Measurements from ENCODE around the gene SIN3A. TPM values are rescaled to one million over a fixed set of nuclear protein-coding genes. Genes with fewer than 3 reads are reported as not detected.

The SIN3A gene
- total and polyA plus RNA-seq, 2 of the 8 experiments (the other 6 are each of a cell fraction or from before 2014, with no cell fraction given), result 69.5 to 109 TPM

- no peak overlapping the region for H4K91ac ChIP-seq (replicated peaks; ENCODE audit: insufficient read length, low read length)
- H3K79me1 ChIP-seq (ENCODE audit: low read depth, low read length), result no peaks in the 10 kb centered on the region
- DNase-seq (ENCODE audit: low read depth in 1 of 2, low spot score in 2 of 2), result no peak
- H2BK12ac ChIP-seq (ENCODE audit: low read depth, low read length), result no peak overlapping the region
- no peaks in the 10 kb centered on the region for H4K20me1 ChIP-seq (replicated peaks in 1 of 2; ENCODE audit: control insufficient read depth in 1 of 2, insufficient read depth in 2 of 2, low read length in 2 of 2)
- H2BK120ac ChIP-seq (replicated peaks; ENCODE audit: low read depth, low read length), result no peak overlapping the region
- no peaks in the 10 kb centered on the region for H3K79me2 ChIP-seq (ENCODE audit: control insufficient read depth in 1 of 2, insufficient read depth in 2 of 2, low read length in 2 of 2)
- no peaks in the 10 kb centered on the region; a peak in 1 of 4 replicates for H3K9me3 ChIP-seq (ENCODE audit: insufficient read depth in 2 of 2, low read depth in 1 of 2, low read length in 1 of 2)
- FAIRE-seq, result no peak
- H2AFZ ChIP-seq (ENCODE audit: low read length), result no peak overlapping the region
- peaks cover 2 to 16% (median 14%) of the 10 kb centered on the region in 4 experiments for H3K4me1 ChIP-seq (replicated peaks in 1 of 4; ENCODE audit: control insufficient read depth in 3 of 4, insufficient read depth in 4 of 4, low read length in 3 of 4)
- no peak overlapping the region for H3K14ac ChIP-seq (ENCODE audit: insufficient read length)
- TF ChIP-seq HDAC2 (IDR thresholded peaks at IDR 0.05; ENCODE audit: borderline replicate concordance in 1 of 2, low read depth in 2 of 2, low read length in 2 of 2) (no peak), NRF1 (IDR thresholded peaks at IDR 0.05; ENCODE audit: low read depth, low read length) (no peak), EZH2 (IDR thresholded peaks at IDR 0.05; ENCODE audit: low read depth, low read length, severe bottlenecking) (no peak), KDM5A (IDR thresholded peaks at IDR 0.05; ENCODE audit: low read length) (no peak), KDM4A (IDR thresholded peaks at IDR 0.05; ENCODE audit: low read depth, low read length, severe bottlenecking) (no peak), CTBP2 (IDR thresholded peaks at IDR 0.05; ENCODE audit: borderline replicate concordance, insufficient read depth, insufficient read length, low read length) (no peak), BACH1 (IDR thresholded peaks at IDR 0.05; ENCODE audit: low read length) (no peak), KDM1A (IDR thresholded peaks at IDR 0.05; ENCODE audit: borderline replicate concordance, low read length) (no peak), POLR2A (IDR thresholded peaks at IDR 0.05; ENCODE audit: control extremely low read depth in 1 of 2, low read depth in 2 of 2, low read length in 2 of 2) (no peak), CEBPB (IDR thresholded peaks at IDR 0.05; ENCODE audit: low read depth, low read length) (no peak)
- TF ChIP-seq, protein P1, sequence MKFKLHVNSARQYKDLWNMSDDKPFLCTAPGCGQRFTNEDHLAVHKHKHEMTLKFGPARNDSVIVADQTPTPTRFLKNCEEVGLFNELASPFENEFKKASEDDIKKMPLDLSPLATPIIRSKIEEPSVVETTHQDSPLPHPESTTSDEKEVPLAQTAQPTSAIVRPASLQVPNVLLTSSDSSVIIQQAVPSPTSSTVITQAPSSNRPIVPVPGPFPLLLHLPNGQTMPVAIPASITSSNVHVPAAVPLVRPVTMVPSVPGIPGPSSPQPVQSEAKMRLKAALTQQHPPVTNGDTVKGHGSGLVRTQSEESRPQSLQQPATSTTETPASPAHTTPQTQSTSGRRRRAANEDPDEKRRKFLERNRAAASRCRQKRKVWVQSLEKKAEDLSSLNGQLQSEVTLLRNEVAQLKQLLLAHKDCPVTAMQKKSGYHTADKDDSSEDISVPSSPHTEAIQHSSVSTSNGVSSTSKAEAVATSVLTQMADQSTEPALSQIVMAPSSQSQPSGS (IDR thresholded peaks at IDR 0.05; ENCODE audit: low read length), result no peak
- POLR2A ChIA-PET (ENCODE audit: partially characterized antibody), result interaction anchor here (1.0 to 1.5 kb wide), 2 partner anchors 24 to 92 kb away, joined by 3 to 4 read pairs; partner anchors contain the start of gene MAN2C1
- H3K27me3 ChIP-seq (replicated peaks in 1 of 4; ENCODE audit: control insufficient read depth in 3 of 4, extremely low read depth in 1 of 4, insufficient read depth in 3 of 4, low read length in 3 of 4), result no peaks in the 10 kb centered on the region
- H3K23me2 ChIP-seq (ENCODE audit: low read depth, low read length), result peaks cover 5% of the 10 kb centered on the region; the same call in 1 of the 2 replicates
- H3K23ac ChIP-seq (ENCODE audit: insufficient read length), result no peak overlapping the region
- H2BK5ac ChIP-seq (ENCODE audit: low read depth, low read length), result no peak overlapping the region
- H3K4ac ChIP-seq (replicated peaks; ENCODE audit: insufficient read length, low read depth, low read length), result no peak overlapping the region
- no peak overlapping the region for H2BK20ac ChIP-seq (ENCODE audit: low read length)
- no peak overlapping the region for H2AK5ac ChIP-seq (ENCODE audit: low read depth, low read length)
- H4K5ac ChIP-seq (ENCODE audit: insufficient read length, low read depth, low read length), result no peak overlapping the region
- H2BK15ac ChIP-seq (ENCODE audit: low read length), result no peak overlapping the region
- H3K36me3 ChIP-seq (ENCODE audit: control insufficient read depth in 2 of 4, insufficient read depth in 4 of 4, low read length in 3 of 4), result no peaks in the 10 kb centered on the region
- no peak overlapping the region for H3K4me3 ChIP-seq (ENCODE audit: extremely low read depth in 1 of 4, insufficient read depth in 2 of 4, low read depth in 3 of 4, low read length in 4 of 4)
- 96% methylated on average over 1 of the region's 1 CpG; no CpG with 5 or more reads in 1 of the 2 experiments for WGBS, 2 experiments (ENCODE audit: extremely low coverage in 1 of 2, insufficient coverage in 1 of 2, insufficient read length in 1 of 2, insufficient replicate concordance in 2 of 2, low coverage in 1 of 2, low lambda C conversion rate in 2 of 2, missing lambda C conversion rate in 1 of 2)
- H3K56ac ChIP-seq (replicated peaks; ENCODE audit: insufficient read length, low read depth, low read length), result no peak overlapping the region
- H3K18ac ChIP-seq (ENCODE audit: extremely low read depth, low read length), result no peak overlapping the region
- H3K9ac ChIP-seq (replicated peaks in 1 of 4; ENCODE audit: extremely low read depth in 1 of 4, low read depth in 3 of 4, low read length in 3 of 4), result no peak overlapping the region
- H3K4me2 ChIP-seq (ENCODE audit: insufficient read depth in 1 of 2, low read depth in 2 of 2, low read length in 2 of 2), result no peak overlapping the region
- CTCF ChIA-PET (ENCODE audit: partially characterized antibody), result interaction anchor here (0.5 to 1.0 kb wide), 7 partner anchors 36 to 1365 kb away, joined by 3 to 4 read pairs (median 3); no protein-coding TSS in a partner anchor
- no peak overlapping the region for H4K8ac ChIP-seq (ENCODE audit: extremely low read depth, insufficient read depth, low read length)
- H3K27ac ChIP-seq (ENCODE audit: low read depth, low read length), result no peak overlapping the region
These were observed 8.1 kb upstream of the SIN3A start for GRCh38 chr15:75459581-75459980.

Measured in H1 (cell line).